ENCODE data around the gene SLC25A13. TPM values are rescaled to one million over a fixed set of nuclear protein-coding genes. Genes with fewer than 3 reads are reported as not detected.

The SLC25A13 gene
- total and polyA plus RNA-seq, 9 of the 15 experiments (the other 6 are each of a cell fraction or from before 2014, with no cell fraction given), result 21.4 to 80.2 (median 58.7) TPM

- TF ChIP-seq NFIX (CRISPR knock-in tag; IDR thresholded peaks at IDR 0.05; ENCODE audit: low read depth) (no peak), ZNF282 (CRISPR knock-in tag; IDR thresholded peaks at IDR 0.05) (no peak), POU5F1 (IDR thresholded peaks at IDR 0.05; ENCODE audit: borderline replicate concordance, low read depth, low read length, partially characterized antibody) (no peak), POLR2H (tag; IDR thresholded peaks at IDR 0.05; ENCODE audit: low read depth) (no peak), MITF (IDR thresholded peaks at IDR 0.05) (no peak)
These were observed 37.1 kb downstream of the SLC25A13 start (continued) for GRCh38 chr7:96284835-96285234.

GRCh38 chr7:96284240-96284639, 37.7 kb downstream of the SLC25A13 start:
- no peak overlapping the region for H3K9ac ChIP-seq (ENCODE audit: insufficient read depth in 1 of 2, low read depth in 2 of 2, low read length in 2 of 2)
- TF ChIP-seq ZNF316 (IDR thresholded peaks at IDR 0.05) (peak; percentile 64), NFXL1 (CRISPR knock-in tag; IDR thresholded peaks at IDR 0.05) (no peak), C11orf30 (IDR thresholded peaks at IDR 0.05; ENCODE audit: low read depth) (peak; percentile 20; the same call in 1 of the 2 replicates), PYGO2 (tag; IDR thresholded peaks at IDR 0.05) (no peak), ZNF707 (CRISPR knock-in tag; conservative IDR thresholded peaks at IDR 0.05) (no peak), ZNF318 (IDR thresholded peaks at IDR 0.05; ENCODE audit: borderline replicate concordance in 1 of 2, low read depth in 1 of 2) (no peak)
- DNase-seq (ENCODE audit: extremely low read depth in 1 of 4, low spot score in 3 of 4) (no peak), FAIRE-seq (no peak), ATAC-seq (no peak)
- no peaks in the 10 kb centered on the region; the same call in 1 of the 2 replicates for H4K20me1 ChIP-seq (replicated peaks; ENCODE audit: control insufficient read depth, insufficient read depth, low read length)
- no peaks in the 10 kb centered on the region for H3K9me1 ChIP-seq (ENCODE audit: control insufficient read depth, insufficient read depth, low read length)
- no TSS peak for BruUV-seq (replicated peaks)
- CTCF ChIA-PET (ENCODE audit: low intra/inter-chr PET ratio), result no interaction called here
- H3K27ac ChIP-seq (ENCODE audit: extremely low read depth, low read depth, low read length), result no peak overlapping the region
- no peaks in the 10 kb centered on the region; the same call in 2 of the 3 replicates for H3K36me3 ChIP-seq (ENCODE audit: control insufficient read depth, insufficient read depth, low read length)
- peaks cover 40% of the 10 kb centered on the region for H3K79me2 ChIP-seq (ENCODE audit: control insufficient read depth, insufficient read depth, low read length)
- no peak overlapping the region for H3K4me3 ChIP-seq
- 89% methylated on average over 2 of the region's 2 CpGs for WGBS (ENCODE audit: insufficient coverage, low coverage, missing lambda C conversion rate)
- H2AFZ ChIP-seq (ENCODE audit: low read depth, low read length), result no peak overlapping the region
- in situ Hi-C loops (cut with MboI), result no loop called here
- intact Hi-C loops (cut with micrococcal nuclease), result no loop called here
- no peaks in the 10 kb centered on the region for H3K27me3 ChIP-seq (ENCODE audit: control insufficient read depth in 2 of 2, insufficient read depth in 2 of 2, low read length in 2 of 2)
- no peak overlapping the region for H3K4me2 ChIP-seq (ENCODE audit: insufficient read depth, low read length)
- H3K9me3 ChIP-seq (replicated peaks; ENCODE audit: control insufficient read depth, insufficient read depth, low read depth, low read length), result no peaks in the 10 kb centered on the region
- POLR2A ChIA-PET, result no interaction called here
- no peaks in the 10 kb centered on the region; a peak in 3 of 5 replicates for H3K4me1 ChIP-seq (replicated peaks in 1 of 2; ENCODE audit: control insufficient read depth in 2 of 2, insufficient read depth in 2 of 2, low read length in 2 of 2)

Measured in K562 (cell line).